ENCODE measurements around the gene ZNF319. TPM values are rescaled to one million over a fixed set of nuclear protein-coding genes. Genes with fewer than 3 reads are reported as not detected.

ZNF319 gene
- total RNA-seq, 4 donors from 2014 or later, result 4.1 to 12.2 (median 5.1) TPM

GRCh38 chr16:57994361-57994760 is 6.1 kb downstream of the ZNF319 start:
- TF ChIP-seq CTCF (IDR thresholded peaks at IDR 0.05; ENCODE audit: low read depth), result no peak

- no peak for TF ChIP-seq CTCF (IDR thresholded peaks at IDR 0.05; ENCODE audit: low read depth)
Observed at GRCh38 chr16:57993897-57994296, 6.6 kb downstream of the ZNF319 start.

- TF ChIP-seq CTCF (IDR thresholded peaks at IDR 0.05; ENCODE audit: low read depth), result no peak
Observed at GRCh38 chr16:57993438-57993837, 7.0 kb downstream of the ZNF319 start.

- TF ChIP-seq CTCF (IDR thresholded peaks at IDR 0.05; ENCODE audit: low read depth), result no peak
Observed at GRCh38 chr16:57992084-57992483, 8.4 kb downstream of the ZNF319 start.

- TF ChIP-seq CTCF (IDR thresholded peaks at IDR 0.05; ENCODE audit: low read depth), result no peak
Observed at GRCh38 chr16:57991551-57992059, 8.9 kb downstream of the ZNF319 start.

- no peak for TF ChIP-seq CTCF (IDR thresholded peaks at IDR 0.05; ENCODE audit: low read depth)
Observed at GRCh38 chr16:57988929-57989328, 11.5 kb downstream of the ZNF319 start.

- no peak for TF ChIP-seq CTCF (IDR thresholded peaks at IDR 0.05; ENCODE audit: low read depth)
Observed at GRCh38 chr16:57987441-57988177, 12.9 kb downstream of the ZNF319 start.

All from subcutaneous adipose tissue (tissue), 4 donors.